Measurements from ENCODE around the gene GRID2.

The GRID2 gene

DNA sequence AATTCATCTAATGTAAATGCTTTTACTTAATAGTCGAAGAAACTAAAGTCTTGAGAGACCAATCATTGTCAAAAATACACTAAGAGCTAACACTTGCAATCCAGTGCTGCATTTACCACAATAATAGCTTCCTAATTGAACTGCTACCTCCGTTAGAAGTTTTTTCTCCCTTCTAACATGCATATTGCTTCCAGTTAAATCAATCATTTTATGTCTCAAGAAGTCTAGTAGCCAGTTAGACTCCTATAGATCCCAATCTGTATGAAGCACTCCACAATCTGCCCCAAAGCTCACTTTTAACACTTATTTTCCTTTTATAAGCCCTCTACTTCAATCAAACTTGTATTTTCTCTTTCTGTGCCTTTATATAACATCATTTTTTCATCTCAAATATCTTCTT is 41.4 kb upstream of the GRID2 start:
- TF ChIP-seq, protein P1, sequence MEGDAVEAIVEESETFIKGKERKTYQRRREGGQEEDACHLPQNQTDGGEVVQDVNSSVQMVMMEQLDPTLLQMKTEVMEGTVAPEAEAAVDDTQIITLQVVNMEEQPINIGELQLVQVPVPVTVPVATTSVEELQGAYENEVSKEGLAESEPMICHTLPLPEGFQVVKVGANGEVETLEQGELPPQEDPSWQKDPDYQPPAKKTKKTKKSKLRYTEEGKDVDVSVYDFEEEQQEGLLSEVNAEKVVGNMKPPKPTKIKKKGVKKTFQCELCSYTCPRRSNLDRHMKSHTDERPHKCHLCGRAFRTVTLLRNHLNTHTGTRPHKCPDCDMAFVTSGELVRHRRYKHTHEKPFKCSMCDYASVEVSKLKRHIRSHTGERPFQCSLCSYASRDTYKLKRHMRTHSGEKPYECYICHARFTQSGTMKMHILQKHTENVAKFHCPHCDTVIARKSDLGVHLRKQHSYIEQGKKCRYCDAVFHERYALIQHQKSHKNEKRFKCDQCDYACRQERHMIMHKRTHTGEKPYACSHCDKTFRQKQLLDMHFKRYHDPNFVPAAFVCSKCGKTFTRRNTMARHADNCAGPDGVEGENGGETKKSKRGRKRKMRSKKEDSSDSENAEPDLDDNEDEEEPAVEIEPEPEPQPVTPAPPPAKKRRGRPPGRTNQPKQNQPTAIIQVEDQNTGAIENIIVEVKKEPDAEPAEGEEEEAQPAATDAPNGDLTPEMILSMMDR (conservative IDR thresholded peaks at IDR 0.05; ENCODE audit: low read depth, low read length) = no peak
- no peak for DNase-seq (ENCODE audit: low read depth)
- H3K4me3 ChIP-seq (ENCODE audit: low read length) = no peak overlapping the region

DNA sequence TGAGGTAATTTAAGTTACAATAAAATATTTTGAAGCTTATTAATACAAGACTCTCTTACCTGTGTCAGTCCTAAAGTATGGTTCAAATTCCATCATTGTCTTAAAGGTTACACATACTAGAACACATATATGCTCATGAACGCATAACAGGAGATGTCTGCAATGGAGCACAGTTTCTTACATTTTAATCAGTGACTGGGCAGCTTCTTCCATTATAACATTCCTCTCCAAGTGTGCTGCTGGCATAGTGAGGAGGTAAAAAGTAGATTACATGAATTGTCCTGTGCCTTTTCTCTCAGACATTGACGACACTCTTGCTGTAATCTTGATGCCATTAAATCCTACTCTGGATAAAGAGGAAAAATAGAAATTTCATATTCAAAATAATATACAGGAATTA is 40.8 kb upstream of the GRID2 start:
- H3K4me3 ChIP-seq (ENCODE audit: low read length) = no peak overlapping the region
- TF ChIP-seq, protein P1 (conservative IDR thresholded peaks at IDR 0.05; ENCODE audit: low read depth, low read length) = no peak
- DNase-seq (ENCODE audit: low read depth) = no peak

DNA sequence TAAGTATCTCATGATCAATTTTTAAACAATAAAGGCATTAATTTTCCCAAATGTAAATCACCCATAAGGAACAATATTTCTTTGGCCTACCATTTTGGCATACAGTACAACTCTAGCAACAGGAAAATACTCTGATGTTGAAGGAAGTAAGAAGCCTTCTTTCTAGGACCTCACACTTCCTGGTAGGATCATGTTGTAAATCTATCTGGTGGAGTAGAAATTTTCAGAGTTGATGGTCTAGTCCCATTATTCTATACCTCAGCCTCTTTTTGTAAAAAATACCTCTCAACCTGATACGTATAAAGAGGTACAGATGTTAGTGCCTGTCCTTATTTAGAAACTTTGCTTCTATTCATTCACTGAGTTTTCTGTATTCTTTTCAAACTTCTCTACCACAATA is 40.2 kb upstream of the GRID2 start:
- no peak overlapping the region for H3K4me3 ChIP-seq (ENCODE audit: low read length)
- DNase-seq (ENCODE audit: low read depth) = no peak
- TF ChIP-seq, protein P1 (conservative IDR thresholded peaks at IDR 0.05; ENCODE audit: low read depth, low read length) = no peak

DNA sequence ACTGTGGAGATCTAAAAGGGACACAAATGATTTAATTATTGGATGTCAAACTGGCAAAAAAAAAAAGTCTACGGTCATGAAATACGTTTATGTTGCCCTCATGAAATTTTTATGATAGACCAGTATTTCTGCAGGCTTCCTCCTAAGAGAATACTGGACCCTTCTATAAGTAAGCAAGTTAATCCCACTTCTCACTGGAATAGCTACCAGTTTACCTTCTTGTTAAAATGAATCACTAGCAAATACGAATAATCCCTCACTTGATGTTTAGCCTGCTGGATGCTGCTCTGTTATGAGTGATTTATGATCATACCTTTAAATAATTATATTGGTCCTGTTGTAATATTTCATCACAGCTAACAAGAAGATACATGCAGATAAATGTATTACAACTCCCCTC is 39.6 kb upstream of the GRID2 start:
- TF ChIP-seq, protein P1 (conservative IDR thresholded peaks at IDR 0.05; ENCODE audit: low read depth, low read length) = no peak
- no peak for DNase-seq (ENCODE audit: low read depth)

DNA sequence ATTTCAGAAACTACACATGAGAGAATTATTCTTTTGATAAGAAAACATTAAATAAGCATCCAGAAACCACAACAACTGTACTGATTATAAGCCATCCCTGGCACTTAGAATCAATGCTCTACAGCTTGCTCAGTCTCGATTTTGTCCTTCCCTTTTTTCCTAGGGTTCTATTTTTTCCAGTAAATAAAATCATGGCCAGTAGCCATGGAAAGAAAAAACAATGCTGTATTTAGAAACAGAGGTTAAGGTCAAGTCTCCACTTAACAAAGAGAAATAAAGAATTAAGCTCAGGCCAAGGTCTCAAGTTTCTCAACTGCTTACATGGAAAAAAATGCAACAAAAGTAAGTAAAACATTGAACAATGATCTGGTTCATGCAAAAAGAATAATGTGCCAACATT is 38.7 kb upstream of the GRID2 start:
- TF ChIP-seq, protein P1 (conservative IDR thresholded peaks at IDR 0.05; ENCODE audit: low read depth, low read length) = no peak
- no peak for DNase-seq (ENCODE audit: low read depth)
- H3K4me3 ChIP-seq (ENCODE audit: low read length) = no peak overlapping the region

More for the DNA sequence above, 39.6 kb upstream of the GRID2 start:
- no peak overlapping the region for H3K4me3 ChIP-seq (ENCODE audit: low read length)

DNA sequence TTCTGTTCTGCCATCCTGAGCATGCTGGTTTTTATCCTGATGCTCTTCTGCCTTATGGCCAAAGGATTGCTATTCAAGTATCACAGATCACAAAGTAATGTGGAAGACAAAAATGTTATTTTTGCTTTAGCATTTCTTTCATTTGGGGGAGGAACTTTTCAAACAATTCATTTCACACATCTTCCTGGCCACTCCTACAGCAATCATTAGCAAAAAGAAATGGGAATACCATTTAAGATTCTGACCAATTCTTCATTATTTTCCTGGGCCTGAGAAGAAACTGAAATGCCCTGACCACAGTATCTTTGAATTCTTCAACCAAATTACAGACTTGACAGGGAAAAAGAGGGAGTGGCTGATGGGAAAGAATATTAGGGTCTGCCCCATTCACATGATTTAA is 38.0 kb upstream of the GRID2 start:
- DNase-seq (ENCODE audit: low read depth) = no peak
- TF ChIP-seq, protein P1 (conservative IDR thresholded peaks at IDR 0.05; ENCODE audit: low read depth, low read length) = no peak
- H3K4me3 ChIP-seq (ENCODE audit: low read length) = no peak overlapping the region

DNA sequence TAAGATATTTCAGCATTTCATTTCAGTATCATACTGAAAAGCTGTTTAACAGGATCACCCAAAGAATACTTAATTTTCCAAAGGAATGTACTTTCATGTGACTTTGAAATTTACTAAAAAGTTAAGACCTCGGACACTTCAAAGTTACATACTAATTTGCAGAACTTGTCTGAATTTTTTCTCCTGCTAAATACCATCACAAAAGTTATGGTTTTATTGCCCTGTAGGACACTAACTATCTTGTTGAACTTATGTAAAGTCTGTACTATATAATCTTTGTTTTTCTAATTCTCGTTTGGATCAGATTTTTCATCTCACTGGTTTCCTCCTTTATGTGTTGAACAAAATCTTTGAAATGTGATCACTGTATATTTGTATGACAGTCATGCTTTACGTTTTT is 37.2 kb upstream of the GRID2 start:
- no peak for DNase-seq (ENCODE audit: low read depth)
- TF ChIP-seq, protein P1 (conservative IDR thresholded peaks at IDR 0.05; ENCODE audit: low read depth, low read length) = no peak
- H3K4me3 ChIP-seq (ENCODE audit: low read length) = no peak overlapping the region

All from retinal pigment epithelial cell (primary cell).